ENCODE measurements around the gene SNX11. TPM values are rescaled to one million over a fixed set of nuclear protein-coding genes. Genes with fewer than 3 reads are reported as not detected.

The SNX11 gene
- total RNA-seq, 2 experiments from 2014 or later = 25.1 to 32.6 TPM

DNA sequence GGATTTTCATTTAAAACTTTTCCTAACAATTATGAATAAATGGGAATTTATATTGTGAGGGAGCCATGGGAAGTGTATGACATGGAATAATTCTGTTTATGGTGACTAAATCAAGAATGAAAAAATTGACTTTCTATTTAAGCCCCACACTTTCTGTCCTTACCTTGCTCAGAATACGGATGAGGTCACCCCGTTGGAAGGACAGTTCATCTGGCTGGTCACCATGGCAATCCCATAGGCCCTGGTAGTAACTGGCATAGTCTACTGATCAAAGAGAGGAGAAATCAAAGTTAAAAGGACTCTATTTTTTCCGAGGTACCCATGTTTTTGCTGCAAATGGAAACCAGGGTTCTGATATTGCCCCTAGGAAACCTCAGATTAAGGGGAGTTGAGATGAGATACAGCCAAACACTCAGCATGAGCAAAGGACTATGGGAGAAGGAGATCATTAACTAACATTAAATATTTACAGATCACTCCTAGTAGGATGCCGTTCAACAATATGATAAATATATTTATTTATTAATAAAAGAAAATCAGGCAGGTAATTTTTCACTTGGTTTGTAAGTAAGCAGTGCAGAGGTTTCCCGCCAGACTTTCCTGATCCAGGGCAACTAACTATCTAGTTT, 54.9 kb downstream of the SNX11 start:
- H3K36me3 Mint-ChIP-seq = peaks cover 22% of the 10 kb centered on the region
- H3K4me3 Mint-ChIP-seq = no peak overlapping the region
- no peak for DNase-seq
- H3K9me3 Mint-ChIP-seq (ENCODE audit: low read depth) = no peaks in the 10 kb centered on the region
- no peaks in the 10 kb centered on the region for H3K27me3 Mint-ChIP-seq
- H3K27ac Mint-ChIP-seq = no peak overlapping the region
- no peak for ATAC-seq
- CTCF ChIA-PET = interaction anchor here (0.9 kb wide), 1 partner anchor 8 kb away, joined by 3 read pairs; no protein-coding TSS in a partner anchor
- peaks cover 11% of the 10 kb centered on the region for H3K4me1 Mint-ChIP-seq

DNA sequence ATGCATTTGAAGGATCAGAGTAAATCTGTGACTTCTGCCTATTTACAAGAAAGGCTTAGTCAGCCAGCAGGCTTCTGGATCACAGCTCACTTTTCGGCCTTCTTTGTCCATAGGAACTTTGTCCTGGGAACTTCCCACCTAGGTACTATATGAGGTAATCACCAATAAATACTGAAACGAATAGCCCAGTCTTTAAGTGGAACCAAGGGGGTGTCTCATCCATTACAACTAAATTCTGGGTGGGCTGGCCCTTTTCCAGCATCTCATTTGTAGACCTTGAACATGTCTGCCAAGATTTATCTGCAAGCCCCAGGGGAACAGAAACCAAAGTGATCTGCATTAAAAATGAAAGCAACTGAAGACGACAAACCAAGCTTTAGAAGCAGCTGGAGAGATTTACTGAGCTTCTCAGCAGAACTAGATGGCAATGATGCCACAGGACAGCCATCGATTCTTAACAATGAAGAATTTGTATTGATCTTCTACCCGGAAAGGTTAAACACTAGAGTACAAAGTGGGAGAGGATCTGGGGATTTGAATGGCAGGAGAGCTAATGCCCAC, 55.5 kb downstream of the SNX11 start:
- Mint-ChIP-seq H3K9me3 (ENCODE audit: low read depth) (no peaks in the 10 kb centered on the region), H3K4me1 (peaks cover 12% of the 10 kb centered on the region), H3K27ac (peak overlapping the region; percentile 29), H3K27me3 (no peaks in the 10 kb centered on the region), H3K4me3 (no peak overlapping the region), H3K36me3 (peaks cover 23% of the 10 kb centered on the region)
- CTCF ChIA-PET = interaction anchor here (0.9 kb wide), 1 partner anchor 9 kb away, joined by 3 read pairs; no protein-coding TSS in a partner anchor
- no peak for DNase-seq
- ATAC-seq = no peak

DNA sequence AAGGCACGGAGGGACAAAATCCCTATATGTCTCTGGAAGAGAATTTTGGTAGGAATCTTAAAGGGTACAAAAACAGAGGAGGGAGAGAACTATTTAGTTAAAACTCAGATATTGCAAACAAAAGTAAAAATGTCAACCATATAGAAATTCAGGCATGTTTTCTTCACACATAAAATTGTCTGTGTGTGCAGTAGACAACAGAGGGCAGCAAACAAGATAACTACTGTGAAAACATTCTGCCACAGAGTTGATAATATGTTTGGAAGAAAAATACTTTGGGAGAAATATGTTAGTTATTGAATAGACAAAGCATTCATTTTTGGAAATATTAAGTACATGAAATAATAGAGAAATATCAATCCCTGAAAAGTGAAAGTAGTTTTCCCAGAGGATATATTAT, 56.2 kb downstream of the SNX11 start:
- no peaks in the 10 kb centered on the region for H3K9me3 Mint-ChIP-seq (ENCODE audit: low read depth)
- no peak overlapping the region for H3K4me3 Mint-ChIP-seq
- DNase-seq (no peak), ATAC-seq (no peak)
- H3K27me3 Mint-ChIP-seq = no peaks in the 10 kb centered on the region
- no peak overlapping the region for H3K27ac Mint-ChIP-seq
- CTCF ChIA-PET = no interaction called here
- peaks cover 12% of the 10 kb centered on the region for H3K4me1 Mint-ChIP-seq
- peaks cover 23% of the 10 kb centered on the region for H3K36me3 Mint-ChIP-seq

- Mint-ChIP-seq H3K27ac (no peak overlapping the region), H3K9me3 (ENCODE audit: low read depth) (no peaks in the 10 kb centered on the region), H3K27me3 (no peaks in the 10 kb centered on the region), H3K36me3 (peaks cover 12% of the 10 kb centered on the region), H3K4me1 (peaks cover 10% of the 10 kb centered on the region), H3K4me3 (no peak overlapping the region)
- CTCF ChIA-PET = no interaction called here
- DNase-seq (no peak), ATAC-seq (no peak)
Observed at GRCh38 chr17:48169926-48170325, 62.4 kb downstream of the SNX11 start.

Small RNAs within 50 kb of the gene (microRNA-seq; reads per million reads assigned to microRNA genes)
- gene MIR1203 = not detected

Other genes with a start within 250 kb of the SNX11 start
- gene SP2, start 211.5 kb upstream of the SNX11 start, total RNA-seq = 10 to 100 TPM; 21.7 to 22.9 TPM
- 10 to 100 TPM; 28.0 to 30.4 TPM for gene PNPO, start 166.2 kb upstream of the SNX11 start, total RNA-seq
- not detected for gene PRR15L, start 149.9 kb upstream of the SNX11 start, total RNA-seq
- 100 to 1,000 TPM; 215 to 262 TPM for gene CDK5RAP3, start 136.7 kb upstream of the SNX11 start, total RNA-seq
- gene COPZ2, start 70.0 kb upstream of the SNX11 start, total RNA-seq = 10 to 100 TPM in 1 of 2 experiments, 1 to 10 TPM in 1; 5.4 to 14.1 TPM
- gene NFE2L1, start 59.4 kb upstream of the SNX11 start, total RNA-seq = 10 to 100 TPM; 56.1 to 80.8 TPM
- gene CBX1, start 6.3 kb upstream of the SNX11 start, total RNA-seq = 10 to 100 TPM; 46.3 to 47.8 TPM